Osteocyte (in vitro differentiated cells): ENCODE data around the gene ZFYVE9. TPM values are rescaled to one million over a fixed set of nuclear protein-coding genes. Genes with fewer than 3 reads are reported as not detected.

ENCODE experiments used
- DNase-seq: peaks from one replicate; pipeline ENCODE4 v3.0.0; 2021; ENCODE audit warnings: mixed read lengths; ENCODE audit not compliant: unreplicated experiment; ENCODE audit errors: extremely low spot score
- H3K27ac Mint-ChIP-seq: one replicate; pipeline ENCODE4 v1.8.0; 2021; ENCODE audit warnings: mild to moderate bottlenecking, mixed read lengths; ENCODE audit not compliant: unreplicated experiment
- H3K27me3 Mint-ChIP-seq: one replicate; pipeline ENCODE4 v1.8.0; 2021; ENCODE audit warnings: mixed read lengths; ENCODE audit not compliant: unreplicated experiment
- H3K36me3 Mint-ChIP-seq: one replicate; pipeline ENCODE4 v1.8.0; 2021; ENCODE audit warnings: mixed read lengths; ENCODE audit not compliant: unreplicated experiment
- H3K4me1 Mint-ChIP-seq: one replicate; pipeline ENCODE4 v1.8.0; 2021; ENCODE audit warnings: mixed read lengths; ENCODE audit not compliant: unreplicated experiment
- H3K4me3 Mint-ChIP-seq: one replicate; pipeline ENCODE4 v1.8.0; 2021; ENCODE audit warnings: mild to moderate bottlenecking, moderate library complexity, mixed read lengths; ENCODE audit not compliant: unreplicated experiment
- H3K9me3 Mint-ChIP-seq: one replicate; pipeline ENCODE4 v1.8.0; 2021; ENCODE audit warnings: mixed read lengths; ENCODE audit not compliant: unreplicated experiment
- CTCF ChIP-seq: fragments of 200-600 bp; sonication (generic); IDR thresholded peaks from 2 replicates; pipeline ENCODE4 v1.5.0; 2021; ENCODE audit warnings: antibody characterized with exemption, mild to moderate bottlenecking, moderate library complexity
- total RNA-seq: library from RNA; stranded (reverse); gene quantifications from 2 replicates; pipeline ENCODE4 v1.2.1, GENCODE V29; 2021

ZFYVE9 gene
- total RNA-seq, 1 donor from 2014 or later: 25.9 TPM

GRCh38 chr1:52125736-52126359 lies 16.0 kb upstream of the ZFYVE9 start:
- H3K4me1 Mint-ChIP-seq: no peaks in the 10 kb centered on the region
- H3K9me3 Mint-ChIP-seq: no peaks in the 10 kb centered on the region
- H3K27ac Mint-ChIP-seq: no peak overlapping the region
- peaks cover 32% of the 10 kb centered on the region for H3K27me3 Mint-ChIP-seq
- DNase-seq: no peak
- TF ChIP-seq CTCF: no peak
- no peaks in the 10 kb centered on the region for H3K36me3 Mint-ChIP-seq
- no peak overlapping the region for H3K4me3 Mint-ChIP-seq

- DNase-seq: peak; percentile 62
- Mint-ChIP-seq H3K27ac (no peak overlapping the region), H3K9me3 (no peaks in the 10 kb centered on the region), H3K27me3 (peaks cover 38% of the 10 kb centered on the region), H3K4me1 (no peaks in the 10 kb centered on the region), H3K36me3 (no peaks in the 10 kb centered on the region), H3K4me3 (no peak overlapping the region)
- TF ChIP-seq CTCF: peak; percentile 83
These were observed 14.4 kb upstream of the ZFYVE9 start for GRCh38 chr1:52127181-52128180.

GRCh38 chr1:52139817-52140540 lies 1.9 kb upstream of the ZFYVE9 start:
- TF ChIP-seq CTCF: no peak
- no peaks in the 10 kb centered on the region for H3K36me3 Mint-ChIP-seq
- peaks cover 33% of the 10 kb centered on the region for H3K4me1 Mint-ChIP-seq
- no peaks in the 10 kb centered on the region for H3K9me3 Mint-ChIP-seq
- H3K27me3 Mint-ChIP-seq: no peaks in the 10 kb centered on the region
- H3K27ac Mint-ChIP-seq: peak overlapping the region; percentile 86
- H3K4me3 Mint-ChIP-seq: no peak overlapping the region
- DNase-seq: no peak

- Mint-ChIP-seq H3K4me3 (peak overlapping the region; percentile 72), H3K27me3 (no peaks in the 10 kb centered on the region), H3K36me3 (no peaks in the 10 kb centered on the region), H3K27ac (peak overlapping the region; percentile 86), H3K9me3 (no peaks in the 10 kb centered on the region), H3K4me1 (peaks cover 34% of the 10 kb centered on the region)
- TF ChIP-seq CTCF: no peak
- no peak for DNase-seq
These were observed 1.0 kb upstream of the ZFYVE9 start for GRCh38 chr1:52140633-52141512.
